Lung (tissue), 12 donors: Measurements from ENCODE around the gene ADH1B. TPM values are rescaled to one million over a fixed set of nuclear protein-coding genes. Genes with fewer than 3 reads are reported as not detected.

Experiments used
- ATAC-seq: fragments of 200-7000 bp; cut with Tn5 transposase; one replicate; pipeline ENCODE4 v1.9.1; 2020; ENCODE audit warnings: moderate number of reproducible peaks; ENCODE audit not compliant: insufficient read depth, low FRiP score
- DNase-seq, 3 donors: peaks; one replicate each; pipeline ENCODE4 v3.0.0-alpha.2; 2013 to 2017
- H3K27ac ChIP-seq, 2 donors: one replicate each; pipeline ENCODE4 v1.5.1; 2013; ENCODE audit warnings: mild to moderate bottlenecking in 2 of 2, moderate library complexity in 2 of 2, control low read depth in 1 of 2, inconsistent platforms in 1 of 2, low read depth in 1 of 2, low read length in 1 of 2
- H3K27me3 ChIP-seq, 3 donors: one replicate each; pipeline ENCODE4 v1.5.1; 2013; ENCODE audit warnings: low read length in 2 of 3; ENCODE audit not compliant: control insufficient read depth in 3 of 3, insufficient read depth in 3 of 3
- H3K36me3 ChIP-seq, 4 donors: one replicate each; pipeline ENCODE4 v1.5.1; 2013; ENCODE audit warnings: low read length in 4 of 4, mild to moderate bottlenecking in 1 of 4, moderate library complexity in 1 of 4; ENCODE audit not compliant: control insufficient read depth in 4 of 4, insufficient read depth in 4 of 4
- H3K4me1 ChIP-seq, 5 donors: one replicate each; pipeline ENCODE4 v1.5.1; 2013; ENCODE audit warnings: low read length in 5 of 5, mild to moderate bottlenecking in 2 of 5, moderate library complexity in 1 of 5; ENCODE audit not compliant: control insufficient read depth in 5 of 5, insufficient read depth in 5 of 5
- H3K4me3 ChIP-seq: one replicate; pipeline ENCODE4 v1.5.1; 2013; ENCODE audit warnings: mild to moderate bottlenecking, control low read depth, moderate library complexity
- H3K9ac ChIP-seq, 2 donors: one replicate each; pipeline ENCODE4 v1.5.1; 2013; ENCODE audit warnings: low read length in 2 of 2, control low read depth in 1 of 2; ENCODE audit not compliant: insufficient read depth in 1 of 2
- H3K9me3 ChIP-seq, 4 donors: one replicate each; pipeline ENCODE4 v1.5.1; 2013; ENCODE audit warnings: low read length in 3 of 4, mild to moderate bottlenecking in 1 of 4, moderate library complexity in 1 of 4; ENCODE audit not compliant: control insufficient read depth in 4 of 4, insufficient read depth in 3 of 4
- CTCF ChIP-seq: IDR thresholded peaks from 2 replicates; pipeline ENCODE4 v1.5.1; 2012; ENCODE audit warnings: mild to moderate bottlenecking; ENCODE audit errors: control extremely low read depth, extremely low read depth
- WGBS, 2 donors: extraction: QIAGEN DNeasy Blood & Tissue Kit; methylation state at CpG; one replicate each; pipeline ENCODE4 v1.1.7; 2013; 5-methylcytosine and 5-hydroxymethylcytosine counted together
- polyA plus RNA-seq, 2 donors: library from polyadenylated mRNA; stranded (reverse); fragments of 200-250 nt; gene quantifications; one replicate each; pipeline ENCODE4 v1.2.1, GENCODE V29; 2013
- total RNA-seq, 2 donors: library from RNA; depleted of rRNA in 1 of 2; stranded (reverse); fragments of >200 nt in 1 of 2; gene quantifications; one replicate each; pipeline ENCODE4 v1.2.1, GENCODE V29; 2014 to 2021
- donor health status: control.
- donor health status: control.
- donor health status: Bipolar disorder and iron deficiency.
- donor health status: healthy.
- donor health status: DM: yes; HTN: yes; CAD: no.

ADH1B gene
- total and polyA plus RNA-seq, 4 donors: 106 to 1,115 (median 275) TPM

GRCh38 chr4:99341426-99341825 lies 20.2 kb upstream of the ADH1B start:
- no peak overlapping the region for H3K27ac ChIP-seq
- H3K9me3 ChIP-seq: no peaks in the 10 kb centered on the region
- H3K9ac ChIP-seq: no peak overlapping the region
- ATAC-seq (no peak), DNase-seq (no peak)
- no peak overlapping the region for H3K4me3 ChIP-seq
- H3K36me3 ChIP-seq: no peaks in the 10 kb centered on the region
- H3K27me3 ChIP-seq: no peaks in the 10 kb centered on the region
- WGBS, 2 donors: 93 to 100% methylated on average over 1 of the region's 1 CpG
- TF ChIP-seq CTCF: no peak
- peaks cover 0 to 14% (median 0%) of the 10 kb centered on the region in 5 donors for H3K4me1 ChIP-seq

- Histone ChIP-seq H3K4me1 (peaks cover 0 to 14% (median 0%) of the 10 kb centered on the region in 5 donors), H3K9ac (no peak overlapping the region), H3K9me3 (no peaks in the 10 kb centered on the region), H3K27me3 (no peaks in the 10 kb centered on the region), H3K36me3 (no peaks in the 10 kb centered on the region), H3K4me3 (no peak overlapping the region), H3K27ac (no peak overlapping the region)
- WGBS, 2 donors: 87 to 88% methylated on average over 3 of the region's 3 CpGs
- DNase-seq: no peak
- no peak for ATAC-seq
- TF ChIP-seq CTCF: no peak
Measured at GRCh38 chr4:99339172-99339571, 18.0 kb upstream of the ADH1B start.

GRCh38 chr4:99336553-99336952 lies 15.4 kb upstream of the ADH1B start:
- Histone ChIP-seq H3K4me3 (no peak overlapping the region), H3K9me3 (no peaks in the 10 kb centered on the region), H3K27me3 (no peaks in the 10 kb centered on the region), H3K27ac (no peak overlapping the region), H3K9ac (no peak overlapping the region), H3K36me3 (no peaks in the 10 kb centered on the region), H3K4me1 (peaks cover 0 to 14% (median 0%) of the 10 kb centered on the region in 5 donors)
- TF ChIP-seq CTCF: no peak
- WGBS, 2 donors: 61 to 72% methylated on average over 4 of the region's 4 CpGs
- ATAC-seq (no peak), DNase-seq (no peak)

- TF ChIP-seq CTCF: no peak
- Histone ChIP-seq H3K36me3 (no peaks in the 10 kb centered on the region), H3K4me3 (no peak overlapping the region), H3K27me3 (no peaks in the 10 kb centered on the region), H3K27ac (no peak overlapping the region), H3K9ac (no peak overlapping the region), H3K4me1 (peaks cover 0 to 14% (median 0%) of the 10 kb centered on the region in 5 donors), H3K9me3 (no peaks in the 10 kb centered on the region)
- ATAC-seq: no peak
- DNase-seq: no peak
- WGBS, 2 donors: 72 to 77% methylated on average over 1 of the region's 1 CpG
Measured at GRCh38 chr4:99334880-99335279, 13.7 kb upstream of the ADH1B start.
